H9 (cell line): ENCODE results near the gene EHHADH. TPM values are rescaled to one million over a fixed set of nuclear protein-coding genes. Genes with fewer than 3 reads are reported as not detected.

Experiments used
- DNase-seq: peaks from one replicate; pipeline ENCODE4 v3.0.0-alpha.2; 2017
- H2AFZ ChIP-seq: one replicate; pipeline ENCODE4 v1.6.1; 2013; ENCODE audit warnings: mild to moderate bottlenecking, low read length, control low read depth, moderate library complexity
- H2AK5ac ChIP-seq: 2 replicates; pipeline ENCODE4 v1.6.1; 2013; ENCODE audit warnings: low read length, control low read depth, mixed read lengths; ENCODE audit not compliant: insufficient read length
- H2BK120ac ChIP-seq: one replicate; pipeline ENCODE4 v1.6.1; 2013; ENCODE audit warnings: low read depth, mild to moderate bottlenecking, low read length, control low read depth, inconsistent platforms; ENCODE audit not compliant: poor library complexity, severe bottlenecking
- H2BK12ac ChIP-seq: 2 replicates; pipeline ENCODE4 v1.6.1; 2013; ENCODE audit warnings: low read length, control low read depth, mixed read lengths, low read depth; ENCODE audit not compliant: insufficient read length
- H2BK15ac ChIP-seq: 2 replicates; pipeline ENCODE4 v1.6.1; 2013; ENCODE audit warnings: low read depth, low read length, control low read depth
- H2BK20ac ChIP-seq: one replicate; pipeline ENCODE4 v1.6.1; 2013; ENCODE audit warnings: low read depth, mild to moderate bottlenecking, low read length, control low read depth, inconsistent platforms; ENCODE audit not compliant: poor library complexity, severe bottlenecking
- H2BK5ac ChIP-seq: 2 replicates; pipeline ENCODE4 v1.6.1; 2013; ENCODE audit warnings: low read length, control low read depth, mixed read lengths; ENCODE audit not compliant: insufficient read length
- H3K14ac ChIP-seq: 2 replicates; pipeline ENCODE4 v1.6.1; 2013; ENCODE audit warnings: low read length, control low read depth; ENCODE audit not compliant: insufficient read depth
- H3K18ac ChIP-seq: 2 replicates; pipeline ENCODE4 v1.6.1; 2013; ENCODE audit warnings: low read depth, mild to moderate bottlenecking, mixed read lengths, low read length, control low read depth; ENCODE audit not compliant: insufficient read length
- H3K23ac ChIP-seq: 2 replicates; pipeline ENCODE4 v1.6.1; 2013; ENCODE audit warnings: low read length, control low read depth, mixed read lengths, low read depth; ENCODE audit not compliant: insufficient read length
- H3K23me2 ChIP-seq: 2 replicates; pipeline ENCODE4 v1.6.1; 2013; ENCODE audit warnings: low read depth, mild to moderate bottlenecking, mixed read lengths, low read length, control low read depth; ENCODE audit not compliant: insufficient read length, poor library complexity, severe bottlenecking
- H3K27ac ChIP-seq: 2 replicates; pipeline ENCODE4 v1.5.1; 2013; ENCODE audit warnings: low read length, control low read depth, mixed read lengths, low read depth; ENCODE audit not compliant: insufficient read length
- H3K27me3 ChIP-seq: 2 replicates; pipeline ENCODE4 v1.6.1; 2013; ENCODE audit warnings: low read length, control low read depth, inconsistent platforms; ENCODE audit not compliant: insufficient read depth
- H3K4ac ChIP-seq: 2 replicates; pipeline ENCODE4 v1.6.1; 2013; ENCODE audit warnings: low read depth, mild to moderate bottlenecking, control low read depth, inconsistent platforms, low read length, moderate library complexity
- H3K4me1 ChIP-seq: 2 replicates; pipeline ENCODE4 v1.6.1; 2013; ENCODE audit warnings: low read length, control low read depth, inconsistent platforms; ENCODE audit not compliant: insufficient read depth
- H3K4me2 ChIP-seq: 2 replicates; pipeline ENCODE4 v1.6.1; 2013; ENCODE audit warnings: low read length, control low read depth, mixed read lengths; ENCODE audit not compliant: insufficient read length, insufficient read depth
- H3K56ac ChIP-seq: 2 replicates; pipeline ENCODE4 v1.6.1; 2013; ENCODE audit warnings: low read depth, mild to moderate bottlenecking, mixed read lengths, low read length, control low read depth; ENCODE audit not compliant: insufficient read length
- H3K79me1 ChIP-seq: 2 replicates; pipeline ENCODE4 v1.6.1; 2013; ENCODE audit warnings: low read depth, mild to moderate bottlenecking, moderate library complexity, low read length, control low read depth, inconsistent platforms; ENCODE audit not compliant: insufficient read depth, poor library complexity, severe bottlenecking
- H3K79me2 ChIP-seq: 2 replicates; pipeline ENCODE4 v1.6.1; 2013; ENCODE audit warnings: low read length, control low read depth, inconsistent platforms; ENCODE audit not compliant: insufficient read depth
- H3K9ac ChIP-seq: 2 replicates; pipeline ENCODE4 v1.6.1; 2013; ENCODE audit warnings: low read length, control low read depth, mixed read lengths; ENCODE audit not compliant: insufficient read length; ENCODE audit errors: extremely low read depth
- H3K9me3 ChIP-seq: one replicate; pipeline ENCODE4 v1.6.1; 2013; ENCODE audit warnings: low read depth, low read length, inconsistent platforms; ENCODE audit not compliant: control insufficient read depth
- H3T11ph ChIP-seq: one replicate; pipeline ENCODE4 v1.6.1; 2013; ENCODE audit warnings: mild to moderate bottlenecking, low read length, control low read depth, inconsistent platforms
- H4K20me1 ChIP-seq: one replicate; pipeline ENCODE4 v1.6.1; 2013; ENCODE audit not compliant: control insufficient read depth, insufficient read length, insufficient read depth
- H4K5ac ChIP-seq: 2 replicates; pipeline ENCODE4 v1.6.1; 2013; ENCODE audit warnings: low read depth, mild to moderate bottlenecking, mixed read lengths, low read length, control low read depth; ENCODE audit not compliant: insufficient read length
- H4K8ac ChIP-seq: replicated peaks from 2 replicates; pipeline ENCODE4 v1.6.1; 2013; ENCODE audit warnings: low read length, control low read depth, mixed read lengths, low read depth; ENCODE audit not compliant: insufficient read length
- H4K91ac ChIP-seq: 2 replicates; pipeline ENCODE4 v1.6.1; 2013; ENCODE audit warnings: low read depth, mild to moderate bottlenecking, moderate library complexity, mixed read lengths, low read length, control low read depth; ENCODE audit not compliant: insufficient read length
- H3K27ac Mint-ChIP-seq, 3 experiments: 2 replicates in 2 of 3; 3 replicates in 1 of 3; pipeline ENCODE4 v1.8.0; 2020 to 2021; ENCODE audit warnings: mixed read lengths in 3 of 3, mild to moderate bottlenecking in 1 of 3, moderate library complexity in 1 of 3
- H3K27me3 Mint-ChIP-seq: 2 replicates; pipeline ENCODE4 v1.8.0; 2021; ENCODE audit warnings: low read depth, mild to moderate bottlenecking, moderate library complexity, mixed read lengths
- H3K36me3 Mint-ChIP-seq, 3 experiments: 2 replicates in 2 of 3; 3 replicates in 1 of 3; pipeline ENCODE4 v1.8.0; 2020 to 2021; ENCODE audit warnings: low read depth in 3 of 3, mixed read lengths in 3 of 3; ENCODE audit not compliant: insufficient read depth in 1 of 3
- H3K4me1 Mint-ChIP-seq, 2 experiments: 2 replicates each; pipeline ENCODE4 v1.8.0; 2020; ENCODE audit warnings: mixed read lengths in 2 of 2
- H3K4me3 Mint-ChIP-seq, 2 experiments: 2 replicates in 1 of 2; 3 replicates in 1 of 2; pipeline ENCODE4 v1.8.0; 2020 to 2021; ENCODE audit warnings: mild to moderate bottlenecking in 2 of 2, mixed read lengths in 2 of 2, moderate library complexity in 1 of 2
- H3K9me3 Mint-ChIP-seq, 2 experiments: 2 replicates in 1 of 2; 3 replicates in 1 of 2; pipeline ENCODE4 v1.8.0; 2020; ENCODE audit warnings: mild to moderate bottlenecking in 2 of 2, mixed read lengths in 2 of 2, moderate library complexity in 1 of 2
- CTCF ChIP-seq: fragments of 200-600 bp; sonication (generic); conservative IDR thresholded peaks from 3 replicates; pipeline ENCODE4 v1.8.0; 2021; ENCODE audit warnings: antibody characterized with exemption, mild to moderate bottlenecking
- WGBS: extraction: QIAGEN DNeasy Blood & Tissue Kit; methylation state at CpG from one replicate; pipeline ENCODE4 v1.1.7; 2013; ENCODE audit warnings: missing lambda C conversion rate, low lambda C conversion rate, mixed read lengths; ENCODE audit not compliant: insufficient read length; ENCODE audit errors: extremely low coverage; 5-methylcytosine and 5-hydroxymethylcytosine counted together
- total RNA-seq: library from RNA; stranded (reverse); gene quantifications from 2 replicates; pipeline ENCODE4 v1.2.1, GENCODE V29; 2021

EHHADH gene
- total RNA-seq, 1 experiment from 2014 or later = 2.1 TPM

DNA sequence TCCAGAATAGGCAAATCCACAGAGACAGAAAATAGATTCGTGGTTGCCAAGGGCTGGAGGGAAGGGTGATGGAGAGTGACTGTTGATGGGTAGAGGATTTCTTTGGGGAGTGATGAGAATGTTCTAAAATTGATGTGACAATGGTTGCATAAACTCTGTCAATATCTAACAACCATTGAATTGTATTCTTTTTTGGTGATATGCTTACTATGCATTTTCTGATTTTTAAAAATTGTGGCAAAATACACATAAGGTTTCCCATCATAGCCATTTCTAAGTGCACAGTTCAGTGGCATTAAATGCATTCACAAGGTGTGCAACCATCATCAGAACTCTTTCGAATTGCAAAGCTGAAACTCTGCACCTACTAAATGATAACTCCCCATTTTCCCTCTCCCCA is 56.8 kb downstream of the EHHADH start:
- H2BK15ac ChIP-seq = no peak overlapping the region
- H3K23ac ChIP-seq = no peak overlapping the region
- H3K4ac ChIP-seq = no peak overlapping the region
- H3K27ac Mint-ChIP-seq = no peak overlapping the region
- H3K56ac ChIP-seq = no peak overlapping the region
- no peak overlapping the region for H3K18ac ChIP-seq
- no CpG with 5 or more reads among the region's 2 CpGs for WGBS
- peaks cover 5 to 6% of the 10 kb centered on the region in 2 experiments; a peak in 3 of 5 replicates for H3K9me3 Mint-ChIP-seq
- no peaks in the 10 kb centered on the region for H3K4me1 Mint-ChIP-seq
- no peak for DNase-seq
- no peak overlapping the region for H3K14ac ChIP-seq
- H3K23me2 ChIP-seq = no peaks in the 10 kb centered on the region
- no peak overlapping the region for H2BK20ac ChIP-seq
- H2BK12ac ChIP-seq = no peak overlapping the region
- TF ChIP-seq CTCF = no peak
- no peak overlapping the region for H3K4me3 Mint-ChIP-seq
- H3K9me3 ChIP-seq = no peaks in the 10 kb centered on the region
- no peak overlapping the region for H2AFZ ChIP-seq
- H3K79me1 ChIP-seq = no peaks in the 10 kb centered on the region
- no peak overlapping the region for H3K4me2 ChIP-seq
- no peak overlapping the region for H4K8ac ChIP-seq
- H4K91ac ChIP-seq = no peak overlapping the region
- no peak overlapping the region for H2BK120ac ChIP-seq
- H3K36me3 Mint-ChIP-seq = no peaks in the 10 kb centered on the region
- no peak overlapping the region for H2AK5ac ChIP-seq
- no peak overlapping the region for H2BK5ac ChIP-seq
- no peaks in the 10 kb centered on the region for H3K79me2 ChIP-seq
- H4K5ac ChIP-seq = no peak overlapping the region
- peaks cover 2% of the 10 kb centered on the region; the same call in 1 of the 2 replicates for H3K27me3 Mint-ChIP-seq
- no peak overlapping the region for H3K9ac ChIP-seq
- no peaks in the 10 kb centered on the region for H3K27me3 ChIP-seq
- no peaks in the 10 kb centered on the region for H3K4me1 ChIP-seq
- no peak overlapping the region for H3T11ph ChIP-seq
- H3K27ac ChIP-seq = no peak overlapping the region
- H4K20me1 ChIP-seq = no peaks in the 10 kb centered on the region
